Activated CD4-positive, alpha-beta T cell treated with anti-CD3 and anti-CD28 coated beads, Interleukin-2, amount 50 U/mL, for 48 hours (primary cell): ENCODE measurements around the gene TIMM10.
"Not testable (repeated sequence)": the region's sequence is repeated elsewhere in the genome, so short reads cannot be mapped to it uniquely, and the experiment has no call there.

Source experiments
- DNase-seq, 2 experiments: peaks; one replicate each; pipeline ENCODE4 v3.0.0-alpha.2; 2020

The TIMM10 gene

GRCh38 chr11:57541169-57541568 lies 10.6 kb upstream of the TIMM10 start:
- no peak for DNase-seq

GRCh38 chr11:57539342-57539741 lies 8.8 kb upstream of the TIMM10 start:
- no peak for DNase-seq

GRCh38 chr11:57536947-57537619 lies 6.5 kb upstream of the TIMM10 start, which contains the start of gene SMTNL1:
SMTNL1 (plus strand) TSS chr11:57537595; CDS start chr11:57542643, 5,048 bp downstream.
- no peak for DNase-seq

- DNase-seq: not testable (repeated sequence)
These were observed 3.9 kb upstream of the TIMM10 start for GRCh38 chr11:57534449-57534848.

- peak in 1 of 2 experiments; percentile 23 for DNase-seq
These were observed 349 bp downstream of the TIMM10 start for GRCh38 chr11:57530215-57530595.

- DNase-seq: no peak
These were observed 1.5 kb downstream of the TIMM10 start for GRCh38 chr11:57529012-57529411.

- peak; percentile 83 to 86 for DNase-seq
These were observed 3.4 kb downstream of the TIMM10 start for GRCh38 chr11:57527056-57527631.

GRCh38 chr11:57523419-57523818 lies 7.1 kb downstream of the TIMM10 start:
- DNase-seq: no peak

- no peak for DNase-seq
These were observed 9.4 kb downstream of the TIMM10 start for GRCh38 chr11:57521116-57521515.

- no peak for DNase-seq
These were observed 14.5 kb downstream of the TIMM10 start for GRCh38 chr11:57516061-57516443.

- DNase-seq: peak; percentile 57 to 68
These were observed 15.1 kb downstream of the TIMM10 start, which contains the start of gene SLC43A1 for GRCh38 chr11:57515332-57516060. SLC43A1 (minus strand) TSS chr11:57515702; CDS start chr11:57514111, 1,591 bp downstream.

- peak; percentile 60 to 68 for DNase-seq
These were observed 15.8 kb downstream of the TIMM10 start for GRCh38 chr11:57514538-57515331.

GRCh38 chr11:57513911-57514537 lies 16.5 kb downstream of the TIMM10 start:
- DNase-seq: peak; percentile 33 to 46

- no peak for DNase-seq
These were observed 17.1 kb downstream of the TIMM10 start for GRCh38 chr11:57513452-57513795.

- DNase-seq: no peak
These were observed 17.7 kb downstream of the TIMM10 start for GRCh38 chr11:57512646-57513451.

GRCh38 chr11:57511741-57512430 lies 18.7 kb downstream of the TIMM10 start:
- no peak for DNase-seq

GRCh38 chr11:57508341-57509170 lies 22.0 kb downstream of the TIMM10 start:
- DNase-seq: no peak

- no peak for DNase-seq
These were observed 24.0 kb downstream of the TIMM10 start for GRCh38 chr11:57506522-57506921.

GRCh38 chr11:57504511-57504910 lies 26.0 kb downstream of the TIMM10 start:
- no peak for DNase-seq

- no peak for DNase-seq
These were observed 27.7 kb downstream of the TIMM10 start for GRCh38 chr11:57502870-57503269.
